ACC112 (cell line): ENCODE results near the gene PLA2G2F.

Experiments used
- H2AFZ ChIP-seq: fragments of 200-600 bp; sonication (generic); one replicate; pipeline ENCODE4 v1.6.0; 2017; ENCODE audit warnings: antibody characterized with exemption, low read length; ENCODE audit not compliant: unreplicated experiment
- H3K27ac ChIP-seq: fragments of 200-600 bp; sonication (generic); 2 replicates; pipeline ENCODE4 v1.5.1; 2014; ENCODE audit warnings: low read depth, mild to moderate bottlenecking, antibody characterized with exemption, low read length, moderate library complexity
- H3K27me3 ChIP-seq: fragments of 200-600 bp; sonication (generic); 2 replicates; pipeline ENCODE4 v1.6.1; 2014; ENCODE audit warnings: mild to moderate bottlenecking, antibody characterized with exemption, low read length, moderate library complexity, mixed read lengths; ENCODE audit not compliant: insufficient read depth
- H3K36me3 ChIP-seq: fragments of 200-600 bp; sonication (generic); 2 replicates; pipeline ENCODE4 v1.6.1; 2016; ENCODE audit warnings: mild to moderate bottlenecking, antibody characterized with exemption, low read length, moderate library complexity, mixed read lengths; ENCODE audit not compliant: insufficient read depth
- H3K4me1 ChIP-seq: fragments of 200-600 bp; sonication (generic); one replicate; pipeline ENCODE4 v1.6.1; 2016; ENCODE audit warnings: low read length, mixed read lengths; ENCODE audit not compliant: insufficient read depth, unreplicated experiment, control insufficient read depth
- H3K4me3 ChIP-seq: fragments of 200-600 bp; sonication (generic); 2 replicates; pipeline ENCODE4 v1.5.1; 2014; ENCODE audit warnings: mild to moderate bottlenecking, low read depth, low read length
- H3K79me2 ChIP-seq: fragments of 200-600 bp; sonication (generic); one replicate; pipeline ENCODE4 v1.6.0; 2016; ENCODE audit warnings: low read length; ENCODE audit not compliant: control insufficient read depth, unreplicated experiment, insufficient read depth

Gene PLA2G2F

GRCh38 chr1:20100632-20101355 lies 38.3 kb upstream of the PLA2G2F start:
- peaks cover 9% of the 10 kb centered on the region for H3K4me1 ChIP-seq
- peaks cover 13% of the 10 kb centered on the region; the same call in 1 of the 2 replicates for H3K27me3 ChIP-seq
- no peak overlapping the region for H2AFZ ChIP-seq
- no peaks in the 10 kb centered on the region for H3K36me3 ChIP-seq
- H3K79me2 ChIP-seq, result no peaks in the 10 kb centered on the region
- H3K4me3 ChIP-seq, result no peak overlapping the region
- no peak overlapping the region for H3K27ac ChIP-seq

GRCh38 chr1:20102875-20103274 lies 36.2 kb upstream of the PLA2G2F start:
- Histone ChIP-seq H2AFZ (no peak overlapping the region), H3K79me2 (no peaks in the 10 kb centered on the region), H3K36me3 (no peaks in the 10 kb centered on the region), H3K27ac (no peak overlapping the region), H3K4me3 (no peak overlapping the region), H3K27me3 (0 out of 2 replicates have a peak, but pooled peaks cover 6% of the 10 kb centered on the region), H3K4me1 (peaks cover 9% of the 10 kb centered on the region)

- Histone ChIP-seq H3K36me3 (no peaks in the 10 kb centered on the region), H3K27ac (no peak overlapping the region), H2AFZ (no peak overlapping the region), H3K4me3 (no peak overlapping the region), H3K27me3 (0 out of 2 replicates have a peak, but pooled peaks cover 6% of the 10 kb centered on the region), H3K79me2 (no peaks in the 10 kb centered on the region), H3K4me1 (peaks cover 9% of the 10 kb centered on the region)
Measured at GRCh38 chr1:20105856-20106255, 33.3 kb upstream of the PLA2G2F start.

GRCh38 chr1:20107351-20107750 lies 31.8 kb upstream of the PLA2G2F start:
- H3K36me3 ChIP-seq, result no peaks in the 10 kb centered on the region
- H3K27ac ChIP-seq, result no peak overlapping the region
- no peak overlapping the region for H2AFZ ChIP-seq
- 0 out of 2 replicates have a peak, but pooled peaks cover 6% of the 10 kb centered on the region for H3K27me3 ChIP-seq
- no peaks in the 10 kb centered on the region for H3K79me2 ChIP-seq
- no peak overlapping the region for H3K4me3 ChIP-seq
- peaks cover 9% of the 10 kb centered on the region for H3K4me1 ChIP-seq

- Histone ChIP-seq H2AFZ (no peak overlapping the region), H3K4me3 (no peak overlapping the region), H3K4me1 (peaks cover 6% of the 10 kb centered on the region), H3K27ac (no peak overlapping the region), H3K36me3 (no peaks in the 10 kb centered on the region), H3K27me3 (0 out of 2 replicates have a peak, but pooled peaks cover 6% of the 10 kb centered on the region), H3K79me2 (no peaks in the 10 kb centered on the region)
Measured at GRCh38 chr1:20107796-20108195, 31.3 kb upstream of the PLA2G2F start.

- no peak overlapping the region for H3K27ac ChIP-seq
- no peaks in the 10 kb centered on the region for H3K79me2 ChIP-seq
- H3K27me3 ChIP-seq, result 0 out of 2 replicates have a peak, but pooled peaks cover 6% of the 10 kb centered on the region
- no peak overlapping the region for H3K4me3 ChIP-seq
- no peak overlapping the region for H2AFZ ChIP-seq
- no peaks in the 10 kb centered on the region for H3K36me3 ChIP-seq
- no peaks in the 10 kb centered on the region for H3K4me1 ChIP-seq
Measured at GRCh38 chr1:20108366-20109123, 30.6 kb upstream of the PLA2G2F start.

- peaks cover 13% of the 10 kb centered on the region; the same call in 1 of the 2 replicates for H3K27me3 ChIP-seq
- H3K79me2 ChIP-seq, result no peaks in the 10 kb centered on the region
- no peaks in the 10 kb centered on the region for H3K36me3 ChIP-seq
- H3K4me1 ChIP-seq, result no peaks in the 10 kb centered on the region
- no peak overlapping the region for H3K4me3 ChIP-seq
- no peak overlapping the region for H3K27ac ChIP-seq
- no peak overlapping the region for H2AFZ ChIP-seq
Measured at GRCh38 chr1:20109223-20109856, 29.8 kb upstream of the PLA2G2F start.

- Histone ChIP-seq H3K27me3 (peaks cover 17% of the 10 kb centered on the region), H2AFZ (no peak overlapping the region), H3K79me2 (no peaks in the 10 kb centered on the region), H3K36me3 (no peaks in the 10 kb centered on the region), H3K4me3 (no peak overlapping the region), H3K4me1 (no peaks in the 10 kb centered on the region), H3K27ac (no peak overlapping the region)
Measured at GRCh38 chr1:20110679-20111078, 28.4 kb upstream of the PLA2G2F start.

- H3K36me3 ChIP-seq, result no peaks in the 10 kb centered on the region
- no peaks in the 10 kb centered on the region for H3K4me1 ChIP-seq
- no peak overlapping the region for H3K4me3 ChIP-seq
- no peak overlapping the region for H2AFZ ChIP-seq
- peaks cover 19% of the 10 kb centered on the region for H3K27me3 ChIP-seq
- no peak overlapping the region for H3K27ac ChIP-seq
- H3K79me2 ChIP-seq, result no peaks in the 10 kb centered on the region
Measured at GRCh38 chr1:20111452-20111851, 27.7 kb upstream of the PLA2G2F start.

GRCh38 chr1:20112279-20113000 lies 26.7 kb upstream of the PLA2G2F start:
- Histone ChIP-seq H3K4me3 (no peak overlapping the region), H2AFZ (no peak overlapping the region), H3K36me3 (no peaks in the 10 kb centered on the region), H3K79me2 (no peaks in the 10 kb centered on the region), H3K27me3 (peaks cover 21% of the 10 kb centered on the region), H3K4me1 (no peaks in the 10 kb centered on the region), H3K27ac (no peak overlapping the region)
